OCI-M2 (cell line): ENCODE results near the gene ACOT2.

ENCODE experiments used
- DNase-seq: peaks from one replicate; lab custom pipeline; 2025; ENCODE audit not compliant: unreplicated experiment; lab: John Stamatoyannopoulos, UW

ACOT2 gene

DNA sequence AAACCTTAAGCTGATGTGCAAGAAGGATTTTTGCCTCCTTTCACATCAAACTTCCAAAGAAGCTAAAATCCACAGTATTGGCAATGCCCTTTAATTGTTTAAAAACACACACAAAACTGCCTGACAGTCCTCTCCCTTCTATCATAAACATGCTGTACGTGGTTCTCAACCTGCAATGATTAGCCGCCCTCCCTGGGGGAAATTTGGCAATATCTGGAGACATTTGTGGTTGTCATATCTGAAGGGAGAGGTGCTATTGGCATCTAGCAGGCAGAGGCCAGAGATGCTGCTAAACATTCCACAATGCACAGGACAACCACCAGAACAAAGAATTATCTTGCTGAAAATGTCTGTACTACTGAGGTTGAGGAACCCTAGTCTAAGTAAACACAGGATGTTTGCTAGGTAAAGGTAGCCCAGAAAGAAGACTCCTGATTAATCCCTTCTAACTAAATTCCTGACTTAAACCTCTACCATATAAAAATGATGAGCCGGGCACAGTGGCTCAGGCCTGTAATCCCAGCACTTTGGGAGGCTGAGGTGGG is 44.5 kb downstream of the ACOT2 start:
- no peak for DNase-seq

DNA sequence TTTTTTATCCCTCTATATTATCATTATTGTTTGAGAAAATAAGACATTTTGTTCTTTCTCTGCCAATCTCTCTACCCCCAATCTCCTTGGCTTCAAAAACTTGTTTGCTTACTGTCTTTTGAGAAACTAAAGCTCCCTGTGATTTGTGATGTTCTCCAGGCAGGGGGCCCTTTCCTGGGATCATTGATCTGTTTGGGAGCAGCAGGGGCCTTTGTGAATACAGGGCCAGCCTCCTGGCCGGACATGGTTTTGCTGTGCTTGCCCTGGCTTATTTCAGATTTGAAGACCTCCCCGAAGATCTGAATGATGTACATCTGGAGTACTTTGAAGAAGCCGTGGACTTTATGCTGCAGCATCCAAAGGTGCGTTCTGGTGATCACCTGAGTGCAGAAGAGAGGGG is 47.8 kb downstream of the ACOT2 start:
- no peak for DNase-seq

DNA sequence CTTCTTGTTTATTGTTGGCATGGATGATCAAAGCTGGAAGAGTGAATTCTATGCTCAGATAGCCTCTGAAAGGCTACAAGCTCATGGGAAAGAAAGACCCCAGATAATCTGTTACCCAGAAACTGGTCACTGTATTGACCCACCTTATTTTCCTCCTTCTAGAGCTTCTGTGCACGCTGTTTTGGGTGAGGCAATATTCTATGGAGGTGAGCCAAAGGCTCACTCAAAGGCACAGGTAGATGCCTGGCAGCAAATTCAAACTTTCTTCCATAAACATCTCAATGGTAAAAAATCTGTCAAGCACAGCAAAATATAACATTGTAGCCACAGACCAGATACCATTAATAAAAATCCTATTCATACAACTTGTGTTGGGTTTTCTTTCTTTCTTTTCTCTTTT is 50.5 kb downstream of the ACOT2 start:
- DNase-seq = no peak

DNA sequence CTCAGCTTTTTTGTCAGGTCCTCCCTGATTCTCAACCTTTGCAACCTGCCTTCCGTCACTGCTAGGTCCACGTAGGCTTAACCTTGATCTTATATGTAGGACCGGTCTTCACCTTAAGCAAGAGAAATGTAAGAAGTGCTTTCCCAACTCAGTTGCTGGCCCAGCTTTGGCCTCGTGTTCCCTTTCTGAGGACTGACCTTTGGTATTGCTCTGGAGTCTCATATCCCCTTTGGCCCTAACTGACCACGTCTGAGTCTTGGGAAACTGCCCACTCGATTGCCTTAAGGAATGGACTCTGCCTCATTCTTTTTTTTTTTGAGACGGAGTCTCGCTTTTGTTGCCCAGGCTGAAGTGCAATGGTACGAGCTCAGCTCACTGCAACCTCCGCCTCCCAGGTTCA is 51.3 kb downstream of the ACOT2 start:
- no peak for DNase-seq

DNA sequence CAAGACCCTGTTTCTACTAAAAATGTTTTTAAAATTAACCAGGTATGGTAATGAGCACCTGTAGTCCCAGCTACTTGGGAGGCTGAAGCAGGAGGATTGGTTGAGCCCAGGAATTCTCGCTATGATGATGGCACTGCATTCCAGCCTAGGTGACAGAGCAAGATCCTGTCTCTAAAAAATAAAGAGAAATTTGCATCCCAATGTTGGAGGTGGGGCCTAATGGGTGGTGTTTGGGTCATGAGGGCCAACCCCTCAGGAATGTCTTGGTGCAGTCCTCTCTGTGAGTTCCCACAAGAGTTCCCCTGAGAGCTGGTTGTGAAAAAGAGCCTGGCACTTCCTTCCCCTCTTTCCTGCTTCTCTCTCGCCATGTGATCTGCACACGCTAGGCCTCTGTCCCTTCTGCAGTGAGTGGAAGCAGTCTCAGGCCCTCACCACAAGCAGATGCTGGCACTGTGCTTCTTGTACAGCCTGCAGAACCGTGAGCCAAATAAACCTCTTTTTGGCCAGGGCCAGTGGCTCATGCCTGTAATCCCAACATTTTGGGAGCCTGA is 54.6 kb downstream of the ACOT2 start:
- no peak for DNase-seq
